ENCODE results near the gene CYB5A. TPM values are rescaled to one million over a fixed set of nuclear protein-coding genes. Genes with fewer than 3 reads are reported as not detected.

Gene CYB5A
- total RNA-seq, result 1.2 and 2.7 TPM in 2 replicates

GRCh38 chr18:74291771-74292540, at the start of gene CYB5A:
TSS of gene CYB5A (minus strand) at chr18:74291963. CDS start at chr18:74291875, 88 bp downstream.

GRCh38 chr18:74315464-74316256, 23.9 kb upstream of the CYB5A start, which contains the start of gene C18orf63:
TSS of gene C18orf63 (plus strand) at chr18:74315839. CDS start at chr18:74317866, 2,027 bp downstream.

Small RNAs within 50 kb of the gene (small RNA-seq; reads per million reads assigned to genes)
- gene RN7SL551P, result not detected

Other genes starting within 250 kb of the CYB5A start
- 0.39 TPM in 1 of 2 replicates, not detected in the other for gene FBXO15, start 144.1 kb downstream of the CYB5A start, total RNA-seq
- 10.6 and 16.7 TPM in 2 replicates for gene TIMM21, start 143.4 kb downstream of the CYB5A start, total RNA-seq
- not detected in 2 replicates for gene C18orf63, start 23.9 kb upstream of the CYB5A start, total RNA-seq
- not detected in 2 replicates for gene DIPK1C, start 165.3 kb upstream of the CYB5A start, total RNA-seq
- 69.5 and 135 TPM in 2 replicates for gene CNDP2, start 204.4 kb upstream of the CYB5A start, total RNA-seq
- gene CNDP1, start 242.5 kb upstream of the CYB5A start, total RNA-seq, result not detected in 2 replicates